ENCODE results near the gene FBXO48. TPM values are rescaled to one million over a fixed set of nuclear protein-coding genes. Genes with fewer than 3 reads are reported as not detected.
"Not testable (repeated sequence)": the region's sequence is repeated elsewhere in the genome, so short reads cannot be mapped to it uniquely, and the experiment has no call there.

Gene FBXO48
- total RNA-seq, 4 donors from 2014 or later, result 0.60 to 2.6 (median 2.2) TPM

DNA sequence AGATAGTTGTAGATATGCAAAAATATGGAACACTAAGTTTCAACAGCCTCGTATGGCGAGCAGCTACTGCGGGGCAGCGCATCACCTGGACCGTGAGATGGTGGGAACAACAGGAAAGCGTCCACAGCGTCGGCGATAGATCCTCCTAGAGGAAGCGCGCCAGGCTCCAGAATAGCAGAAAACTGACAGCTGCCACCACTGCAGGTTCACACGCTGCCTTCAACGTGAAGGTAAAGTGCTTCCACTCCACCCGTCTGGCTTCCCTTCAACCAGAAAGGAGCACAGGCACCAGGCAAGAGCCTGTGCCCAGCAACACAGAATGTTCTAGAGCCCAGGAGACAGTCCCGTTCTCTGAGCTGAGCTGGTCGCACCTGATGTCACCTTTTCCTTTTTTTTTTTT is 20.0 kb downstream of the FBXO48 start:
- intact Hi-C loops (cut with DNase I; ENCODE audit: low total_unique reads) (no loop called here), in situ Hi-C loops (cut with MboI; ENCODE audit: low pct_ligation_motif_present in 1 of 4, low pct_unique_long_range_greater_than_20kb in 1 of 4, low sequenced_read_pairs in 3 of 4) (loop anchor here (10.0 to 25.0 kb wide), 4 partner anchors 260 to 335 kb away; partner anchors contain the start of gene PNO1 (in 1 of the 4))
- no peaks in the 10 kb centered on the region for H3K4me1 ChIP-seq
- no peaks in the 10 kb centered on the region for H3K9me3 ChIP-seq
- WGBS, 2 donors (ENCODE audit: low coverage in 1 of 2), result 89 to 93% methylated on average over 7 to 16 of the region's 16 CpGs
- no peaks in the 10 kb centered on the region for H3K36me3 ChIP-seq
- no peaks in the 10 kb centered on the region for H3K27me3 ChIP-seq
- H3K27ac ChIP-seq, result no peak overlapping the region
- DNase-seq, result no peak
- no peak overlapping the region for H3K4me3 ChIP-seq
- TF ChIP-seq, protein P1, sequence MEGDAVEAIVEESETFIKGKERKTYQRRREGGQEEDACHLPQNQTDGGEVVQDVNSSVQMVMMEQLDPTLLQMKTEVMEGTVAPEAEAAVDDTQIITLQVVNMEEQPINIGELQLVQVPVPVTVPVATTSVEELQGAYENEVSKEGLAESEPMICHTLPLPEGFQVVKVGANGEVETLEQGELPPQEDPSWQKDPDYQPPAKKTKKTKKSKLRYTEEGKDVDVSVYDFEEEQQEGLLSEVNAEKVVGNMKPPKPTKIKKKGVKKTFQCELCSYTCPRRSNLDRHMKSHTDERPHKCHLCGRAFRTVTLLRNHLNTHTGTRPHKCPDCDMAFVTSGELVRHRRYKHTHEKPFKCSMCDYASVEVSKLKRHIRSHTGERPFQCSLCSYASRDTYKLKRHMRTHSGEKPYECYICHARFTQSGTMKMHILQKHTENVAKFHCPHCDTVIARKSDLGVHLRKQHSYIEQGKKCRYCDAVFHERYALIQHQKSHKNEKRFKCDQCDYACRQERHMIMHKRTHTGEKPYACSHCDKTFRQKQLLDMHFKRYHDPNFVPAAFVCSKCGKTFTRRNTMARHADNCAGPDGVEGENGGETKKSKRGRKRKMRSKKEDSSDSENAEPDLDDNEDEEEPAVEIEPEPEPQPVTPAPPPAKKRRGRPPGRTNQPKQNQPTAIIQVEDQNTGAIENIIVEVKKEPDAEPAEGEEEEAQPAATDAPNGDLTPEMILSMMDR (IDR thresholded peaks at IDR 0.05), result no peak
- TF ChIP-seq POLR2AphosphoS5 (IDR thresholded peaks at IDR 0.05) (no peak), POLR2A (IDR thresholded peaks at IDR 0.05) (no peak), EP300 (IDR thresholded peaks at IDR 0.05; ENCODE audit: low read depth) (no peak)

DNA sequence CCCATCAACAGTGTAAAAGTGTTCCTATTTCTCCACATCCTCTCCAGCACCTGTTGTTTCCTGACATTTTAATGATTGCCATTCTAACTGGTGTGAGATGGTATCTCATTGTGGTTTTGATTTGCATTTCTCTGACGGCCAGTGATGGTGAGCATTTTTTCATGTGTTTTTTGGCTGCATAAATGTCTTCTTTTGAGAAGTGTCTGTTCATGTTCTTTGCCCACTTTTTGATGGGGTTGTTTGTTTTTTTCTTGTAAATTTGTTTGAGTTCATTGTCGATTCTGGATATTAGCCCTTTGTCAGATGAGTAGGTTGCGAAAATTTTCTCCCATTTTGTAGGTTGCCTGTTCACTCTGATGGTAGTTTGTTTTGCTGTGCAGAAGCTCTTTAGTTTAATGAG is 20.7 kb downstream of the FBXO48 start:
- in situ Hi-C loops (cut with MboI; ENCODE audit: low pct_ligation_motif_present in 1 of 4, low pct_unique_long_range_greater_than_20kb in 1 of 4, low sequenced_read_pairs in 3 of 4), result loop anchor here (10.0 to 25.0 kb wide), 4 partner anchors 259 to 334 kb away; partner anchors contain the start of gene PNO1 (in 1 of the 4)
- H3K4me3 ChIP-seq; DNase-seq; H3K27me3 ChIP-seq; H3K36me3 ChIP-seq; intact Hi-C loops (cut with DNase I; ENCODE audit: low total_unique reads); H3K4me1 ChIP-seq; H3K27ac ChIP-seq; H3K9me3 ChIP-seq: not testable (repeated sequence)
- 67 to 79% methylated on average over 1 to 3 of the region's 3 CpGs for WGBS, 2 donors (ENCODE audit: low coverage in 1 of 2)

GRCh38 chr2:68441994-68442322 is 25.1 kb downstream of the FBXO48 start:
- Histone ChIP-seq H3K27ac (no peak overlapping the region), H3K9me3 (no peaks in the 10 kb centered on the region), H3K4me1 (peaks cover 0 to 15% (median 7%) of the 10 kb centered on the region in 4 donors), H3K4me3 (no peak overlapping the region), H3K27me3 (no peaks in the 10 kb centered on the region), H3K36me3 (no peaks in the 10 kb centered on the region)
- WGBS, 2 donors (ENCODE audit: low coverage in 1 of 2), result 86 to 90% methylated on average over 2 of the region's 2 CpGs
- TF ChIP-seq EP300 (IDR thresholded peaks at IDR 0.05; ENCODE audit: low read depth) (no peak), POLR2A (IDR thresholded peaks at IDR 0.05) (no peak)
- TF ChIP-seq, protein P1 (IDR thresholded peaks at IDR 0.05), result peak in 1 of 5 experiments; percentile 4
- intact Hi-C loops (cut with DNase I; ENCODE audit: low total_unique reads) (loop anchor here (5.0 kb wide), 1 partner anchor 320 kb away; no protein-coding TSS in a partner anchor), in situ Hi-C loops (cut with MboI; ENCODE audit: low pct_ligation_motif_present in 1 of 4, low pct_unique_long_range_greater_than_20kb in 1 of 4, low sequenced_read_pairs in 3 of 4) (loop anchor here (5.0 to 25.0 kb wide), 6 partner anchors 80 to 330 kb away; partner anchors contain the start of gene PNO1 (in 1 of the 4))
- no peak for DNase-seq

GRCh38 chr2:68441179-68441993 is 25.7 kb downstream of the FBXO48 start:
- WGBS, 2 donors (ENCODE audit: low coverage in 1 of 2), result 33 to 75% methylated on average over 3 to 6 of the region's 6 CpGs
- TF ChIP-seq POLR2AphosphoS5 (IDR thresholded peaks at IDR 0.05), result no peak
- TF ChIP-seq, protein P1 (IDR thresholded peaks at IDR 0.05), result peak; percentile 87 to 93 (median 91)

More at GRCh38 chr2:68441179-68441993, 25.7 kb downstream of the FBXO48 start:
- intact Hi-C loops (cut with DNase I; ENCODE audit: low total_unique reads) (loop anchor here (5.0 kb wide), 1 partner anchor 319 kb away; no protein-coding TSS in a partner anchor), in situ Hi-C loops (cut with MboI; ENCODE audit: low pct_ligation_motif_present in 1 of 4, low pct_unique_long_range_greater_than_20kb in 1 of 4, low sequenced_read_pairs in 3 of 4) (loop anchor here (5.0 to 25.0 kb wide), 6 partner anchors 79 to 329 kb away; partner anchors contain the start of gene PNO1 (in 1 of the 4))
- no peaks in the 10 kb centered on the region for H3K36me3 ChIP-seq
- no peaks in the 10 kb centered on the region for H3K9me3 ChIP-seq
- H3K4me3 ChIP-seq, result no peak overlapping the region
- peak; percentile 86 for DNase-seq
- peaks cover 0 to 15% (median 7%) of the 10 kb centered on the region in 4 donors for H3K4me1 ChIP-seq
- H3K27me3 ChIP-seq, result no peaks in the 10 kb centered on the region
- H3K27ac ChIP-seq, result peak overlapping the region; percentile 15 to 30 (median 22)
